ENCODE measurements around the gene SUFU.
A peak's percentile ranks its signal among the peaks of the same experiment; 100 is the strongest.

SUFU gene

DNA sequence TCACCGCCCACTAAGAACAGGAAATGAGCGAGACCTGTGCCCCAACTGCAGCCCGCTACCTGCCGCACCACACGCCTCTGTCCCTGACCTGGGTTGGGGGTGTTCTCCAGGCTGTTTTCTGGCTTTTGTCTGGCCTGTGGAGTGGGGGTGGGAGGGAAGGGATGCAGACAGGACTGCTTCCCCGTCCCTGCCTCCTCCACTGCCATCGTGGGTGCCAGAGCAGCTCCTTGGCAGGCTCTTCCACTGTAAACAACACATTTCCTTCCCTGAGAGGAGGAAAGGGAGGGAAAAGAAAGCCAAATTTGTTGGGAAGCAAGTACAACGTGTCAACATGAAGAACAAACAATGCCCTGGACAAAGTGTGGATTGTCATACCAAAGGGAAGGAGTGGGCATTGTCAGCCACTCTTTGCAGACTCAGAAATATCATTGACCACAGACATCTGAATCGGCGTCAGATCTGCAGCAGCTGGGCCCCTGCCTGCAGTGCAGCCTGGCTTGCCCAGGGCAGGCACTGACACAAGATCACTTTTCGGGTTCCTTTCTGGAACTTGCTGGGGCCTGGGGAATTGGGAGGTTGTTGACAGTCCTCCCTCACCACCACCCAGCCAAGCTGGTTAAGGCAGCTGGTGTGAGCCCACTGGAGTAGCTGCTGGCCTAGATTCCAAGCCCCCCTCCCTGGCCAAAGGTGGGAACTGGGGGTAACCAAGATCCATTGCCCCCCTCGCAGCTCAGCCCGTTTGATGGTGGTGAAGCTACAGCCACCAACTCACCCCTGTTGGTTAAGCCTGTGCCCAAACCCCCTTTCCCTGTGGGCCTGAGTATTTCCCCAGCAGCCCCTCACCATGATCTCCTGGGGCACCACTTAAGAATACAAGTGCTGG is 117.9 kb downstream of the SUFU start:
- DNase-seq: no peak

DNA sequence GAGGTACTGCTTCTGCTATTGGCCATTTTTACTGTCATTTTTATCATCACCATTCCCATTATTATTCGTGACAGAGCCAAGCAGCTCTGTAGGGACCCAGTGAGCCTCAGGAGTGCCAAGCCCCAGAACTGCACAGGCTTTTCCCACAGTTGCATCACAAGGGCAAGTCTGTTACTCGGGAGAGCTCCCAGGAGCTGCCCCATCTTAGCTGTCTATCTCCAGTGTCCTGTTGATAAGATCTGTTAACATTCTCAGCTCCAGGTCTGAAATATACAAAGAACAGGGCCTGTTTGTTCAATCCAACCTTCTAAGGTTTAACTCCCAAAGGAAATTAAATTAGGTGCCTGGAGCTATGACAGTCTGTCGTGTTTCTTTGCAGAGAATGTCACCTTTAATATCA is 120.3 kb downstream of the SUFU start:
- no peak for DNase-seq

- no peak for DNase-seq
Observed at GRCh38 chr10:102624751-102625645, 121.2 kb downstream of the SUFU start.

GRCh38 chr10:102626026-102626685 is 122.4 kb downstream of the SUFU start:
- DNase-seq: no peak

DNA sequence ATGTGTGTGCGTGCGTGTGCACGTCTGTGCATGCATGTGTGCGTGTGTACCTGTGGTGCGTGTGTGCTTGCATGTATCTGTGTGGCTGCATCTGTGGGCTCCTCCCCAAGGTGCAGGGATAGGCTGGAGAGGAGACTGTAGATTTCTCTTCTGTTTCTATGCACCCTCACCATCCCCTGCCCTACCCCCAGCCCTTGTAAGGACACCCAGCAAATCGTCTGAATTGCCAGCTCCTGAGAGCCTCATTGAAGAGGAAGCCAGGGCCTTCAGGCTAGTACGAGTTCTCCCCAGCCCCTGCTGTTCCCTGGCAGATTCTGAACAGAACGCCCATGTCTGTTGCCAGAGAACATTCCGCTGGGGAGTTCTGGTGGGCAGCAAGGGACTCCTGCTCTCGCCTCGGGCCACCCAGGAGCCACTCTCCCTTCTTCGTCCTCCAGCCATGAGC is 123.5 kb downstream of the SUFU start:
- no peak for DNase-seq

DNA sequence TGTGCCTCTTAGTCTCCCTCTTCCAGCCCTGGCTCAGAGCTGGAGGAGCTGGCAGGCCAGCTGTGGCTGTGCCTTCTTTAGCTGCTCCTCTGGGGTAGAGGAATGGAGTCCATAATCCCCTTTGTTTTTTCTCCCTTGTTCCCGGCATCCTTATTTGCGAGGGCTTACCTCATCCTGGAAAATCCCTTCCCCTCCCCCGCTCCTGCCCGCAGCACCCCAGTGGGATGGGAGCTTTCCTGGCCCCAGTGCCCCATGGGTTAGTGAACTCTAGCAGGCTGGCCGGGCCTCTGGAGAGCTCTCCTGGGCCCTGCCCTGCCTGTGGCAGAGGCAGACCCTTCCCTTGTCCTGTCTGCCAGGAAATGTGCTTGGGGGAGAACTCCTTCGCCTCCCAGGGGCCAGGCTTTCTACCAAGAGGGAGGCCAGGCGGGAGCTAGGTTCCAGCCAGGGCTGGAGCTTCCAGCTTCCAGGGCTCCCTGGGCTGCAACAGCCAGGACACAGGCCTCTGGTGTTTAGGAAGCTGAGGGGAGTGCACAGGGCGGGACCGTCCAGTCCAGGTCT is 124.0 kb downstream of the SUFU start:
- no peak for DNase-seq

GRCh38 chr10:102628451-102628911 is 124.7 kb downstream of the SUFU start:
- no peak for DNase-seq

DNA sequence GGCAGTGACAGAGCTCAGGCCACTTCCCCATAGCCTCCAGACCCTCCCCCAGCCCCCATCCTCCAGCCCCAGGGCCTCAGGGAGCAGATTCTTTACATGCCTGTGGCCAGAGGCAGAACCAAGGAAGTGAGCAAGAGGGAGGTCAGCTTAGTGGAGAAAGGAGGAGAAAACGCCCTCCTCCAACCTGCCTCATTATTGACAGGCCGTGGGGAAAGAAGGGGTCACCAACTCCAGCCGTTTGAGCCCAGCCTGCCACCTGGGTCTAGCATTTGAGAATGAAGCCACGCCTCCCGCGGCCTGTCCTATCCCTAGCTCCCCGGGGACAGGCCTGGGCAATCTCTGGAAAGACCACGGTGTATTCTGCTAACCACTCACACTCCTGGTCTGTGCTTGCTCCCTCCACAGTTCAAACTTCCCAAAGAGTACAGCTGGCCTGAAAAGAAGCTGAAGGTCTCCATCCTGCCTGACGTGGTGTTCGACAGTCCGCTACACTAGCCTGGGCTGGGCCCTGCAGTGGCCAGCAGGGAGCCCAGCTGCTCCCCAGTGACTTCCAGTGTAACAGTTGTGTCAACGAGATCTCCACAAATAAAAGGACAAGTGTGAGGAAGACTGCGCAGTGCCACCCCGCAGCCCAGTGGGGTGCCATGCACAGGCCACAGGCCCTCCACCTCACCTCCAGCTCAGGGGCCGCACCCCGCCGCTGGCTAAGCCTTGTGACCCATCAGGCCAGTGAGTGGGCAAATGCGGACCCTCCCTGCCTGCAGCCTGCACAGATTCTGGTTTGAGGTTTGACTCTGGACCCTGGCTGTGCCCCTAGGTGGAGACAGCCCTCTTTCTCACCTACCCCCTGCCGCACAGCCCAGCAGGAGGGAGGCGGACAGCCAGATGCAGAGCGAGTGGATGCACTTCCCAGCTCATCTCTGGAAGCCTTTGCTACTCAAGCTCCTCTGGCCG is 126.2 kb downstream of the SUFU start:
- DNase-seq: no peak

- DNase-seq: no peak
Observed at GRCh38 chr10:102630663-102631062, 126.9 kb downstream of the SUFU start.

GRCh38 chr10:102631525-102632393 is 128.0 kb downstream of the SUFU start:
- no peak for DNase-seq

GRCh38 chr10:102632394-102633111 is 128.8 kb downstream of the SUFU start:
- DNase-seq: no peak

- no peak for DNase-seq
Observed at GRCh38 chr10:102633287-102633686, 129.5 kb downstream of the SUFU start.

DNA sequence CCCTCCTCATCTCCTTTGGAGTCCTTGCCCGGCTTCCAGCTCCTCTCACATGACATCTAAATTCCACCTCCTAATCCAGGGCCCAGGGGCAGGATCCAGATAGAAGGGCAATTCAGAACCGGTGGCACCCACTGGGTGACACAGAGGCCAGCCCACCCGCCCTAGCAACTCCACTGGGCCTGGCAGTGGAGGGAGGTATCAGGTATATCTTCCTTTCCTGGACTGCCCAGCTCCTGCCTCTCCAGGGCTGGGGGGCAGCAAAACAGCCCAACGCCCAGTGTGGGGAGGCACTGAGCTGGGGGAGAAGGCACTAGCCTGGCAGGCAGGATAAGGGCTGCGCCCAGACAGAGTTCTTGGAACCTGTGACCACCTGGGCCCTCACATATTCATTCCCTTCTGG is 130.1 kb downstream of the SUFU start:
- no peak for DNase-seq

DNA sequence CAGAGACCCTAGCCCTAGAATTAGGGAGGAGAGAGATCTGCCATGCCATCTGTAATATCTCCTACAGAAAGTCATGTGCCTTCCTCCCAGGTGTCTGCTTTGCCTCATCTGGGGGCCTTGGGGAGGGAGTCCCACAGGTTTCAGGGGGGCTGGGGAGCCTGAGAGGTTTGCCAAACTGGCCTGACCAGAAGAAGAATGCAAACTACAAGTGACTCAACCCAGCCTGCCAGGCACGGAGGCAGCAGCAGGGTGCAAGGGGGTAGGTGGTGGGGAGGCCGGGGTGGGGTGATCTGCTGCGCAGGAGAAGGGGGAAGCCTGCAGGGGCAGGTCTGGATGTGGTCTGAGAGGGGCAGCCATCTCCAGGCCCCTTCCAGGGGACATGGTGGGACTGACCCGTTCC is 130.9 kb downstream of the SUFU start:
- DNase-seq: no peak

DNA sequence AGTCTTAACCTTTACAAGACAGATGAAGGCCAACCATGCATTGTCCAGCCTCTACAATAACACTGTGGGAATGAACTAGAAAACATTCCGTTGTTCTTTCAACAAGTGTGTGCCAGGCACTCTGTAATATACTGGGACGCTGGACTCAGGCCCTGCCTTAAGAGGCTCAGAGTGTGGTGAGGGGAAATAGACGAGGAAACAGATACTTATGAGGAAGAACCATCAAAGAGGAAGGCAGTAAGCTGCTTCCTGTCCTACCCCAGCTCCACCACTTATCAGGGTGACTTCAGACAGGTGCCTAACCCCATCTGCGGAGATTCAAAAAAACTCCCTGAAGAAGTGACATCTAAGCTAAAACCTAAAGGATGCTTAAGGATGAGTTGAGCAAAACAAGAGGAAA is 131.6 kb downstream of the SUFU start:
- DNase-seq: no peak

- DNase-seq: no peak
Observed at GRCh38 chr10:102639537-102639936, 135.8 kb downstream of the SUFU start.

DNA sequence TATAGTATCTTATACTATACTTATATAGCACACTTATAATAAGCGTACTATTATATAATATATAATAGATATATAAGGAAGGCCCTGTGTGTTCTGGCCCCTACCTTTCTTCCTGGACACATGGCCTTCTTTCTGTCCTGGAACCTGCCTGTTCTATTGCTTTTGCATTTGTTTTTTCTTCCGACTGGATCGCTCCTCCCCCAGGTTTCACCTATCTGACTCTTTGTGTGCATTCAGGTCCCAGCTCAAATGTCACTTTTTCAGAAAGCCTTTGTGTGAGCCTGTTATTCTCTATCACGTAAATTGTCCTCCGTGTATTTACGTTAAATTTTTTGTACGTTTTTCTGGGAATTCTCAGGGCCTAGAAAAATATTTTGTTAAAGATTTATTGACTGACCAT is 137.6 kb downstream of the SUFU start:
- peak; percentile 8 for DNase-seq

- peak; percentile 96 for DNase-seq
Observed at GRCh38 chr10:102641880-102642735, 138.3 kb downstream of the SUFU start.

All from NCI-H345 (cell line).